WTC11 (cell line): ENCODE data around the gene RTN4RL1. TPM values are rescaled to one million over a fixed set of nuclear protein-coding genes. Genes with fewer than 3 reads are reported as not detected.

Experiments used
- ATAC-seq: fragments of 200-7000 bp; cut with Tn5 transposase; 2 replicates; pipeline ENCODE4 v1.10.0; 2021; ENCODE audit warnings: mild to moderate bottlenecking, moderate library complexity
- CTCF ChIA-PET: fragments of 300-600 bp; sonication (Branson Sonifier 250); formaldehyde crosslinking; loops from one replicate; lab custom pipeline; 2021; ENCODE audit warnings: antibody characterized with exemption; lab: Charles Lee
- POLR2A ChIA-PET: fragments of 350-600 bp; sonication (Branson Sonifier 250); formaldehyde crosslinking; loops from one replicate; lab custom pipeline; 2021; ENCODE audit warnings: antibody characterized with exemption; lab: Charles Lee
- DNase-seq: peaks from one replicate; pipeline ENCODE4 v3.0.0; 2021; ENCODE audit warnings: low spot score
- H3K27ac Mint-ChIP-seq: 2 replicates; pipeline ENCODE4 v1.8.0; 2021; ENCODE audit warnings: mixed read lengths
- H3K27me3 Mint-ChIP-seq: 2 replicates; pipeline ENCODE4 v1.8.0; 2021; ENCODE audit warnings: low read depth, mild to moderate bottlenecking, moderate library complexity, mixed read lengths
- H3K36me3 Mint-ChIP-seq: 2 replicates; pipeline ENCODE4 v1.8.0; 2021; ENCODE audit warnings: mixed read lengths
- H3K4me1 Mint-ChIP-seq: 2 replicates; pipeline ENCODE4 v1.8.0; 2022; ENCODE audit warnings: mixed read lengths
- H3K4me3 Mint-ChIP-seq: 2 replicates; pipeline ENCODE4 v1.8.0; 2021; ENCODE audit warnings: mild to moderate bottlenecking, moderate library complexity, mixed read lengths
- H3K9me3 Mint-ChIP-seq: 2 replicates; pipeline ENCODE4 v1.8.0; 2021; ENCODE audit warnings: mixed read lengths
- NR3C1 ChIP-seq: sonication (generic); formaldehyde crosslinking; conservative IDR thresholded peaks from 2 replicates; pipeline ENCODE4 v1.8.1; 2023; ENCODE audit warnings: low read depth, mild to moderate bottlenecking, missing genetic modification reagents
- PRRX2 ChIP-seq: fragments of 250-450 bp; sonication (Bioruptor Pico); IDR thresholded peaks from 2 replicates; pipeline ENCODE4 v1.8.0; 2021; ENCODE audit warnings: mild to moderate bottlenecking
- SMAD3 ChIP-seq: sonication (generic); formaldehyde crosslinking; IDR thresholded peaks from 2 replicates; pipeline ENCODE4 v1.8.0; 2022; ENCODE audit warnings: missing genetic modification reagents, mild to moderate bottlenecking, borderline replicate concordance
- ZNF138 ChIP-seq: sonication (generic); formaldehyde crosslinking; conservative IDR thresholded peaks from 2 replicates; pipeline ENCODE4 v1.8.1; 2022; ENCODE audit warnings: mild to moderate bottlenecking, moderate library complexity, missing genetic modification reagents
- ZNF219 ChIP-seq: sonication (generic); formaldehyde crosslinking; IDR thresholded peaks from 2 replicates; pipeline ENCODE4 v1.8.0; 2023; ENCODE audit warnings: missing genetic modification reagents, mild to moderate bottlenecking, borderline replicate concordance
- ZNF317 ChIP-seq: sonication (generic); formaldehyde crosslinking; IDR thresholded peaks from 2 replicates; pipeline ENCODE4 v1.8.1; 2023; ENCODE audit warnings: low read depth, mild to moderate bottlenecking, moderate library complexity, missing genetic modification reagents, borderline replicate concordance
- ZNF396 ChIP-seq: fragments of 250-450 bp; sonication (Bioruptor Pico); IDR thresholded peaks from 2 replicates; pipeline ENCODE4 v1.8.0; 2021; ENCODE audit warnings: mild to moderate bottlenecking, moderate library complexity, borderline replicate concordance
- ZNF416 ChIP-seq: fragments of 250-450 bp; sonication (Bioruptor Pico); IDR thresholded peaks from 2 replicates; pipeline ENCODE4 v1.9.0; 2021; ENCODE audit warnings: mild to moderate bottlenecking, inconsistent platforms
- microRNA-seq: library from miRNA; unstranded; fragments of <30 nt; microRNA quantifications from one replicate; pipeline ENCODE4 v1.2.0, GENCODE V29; 2022; ENCODE audit warnings: borderline number of aligned reads
- total RNA-seq: library from RNA; stranded (reverse); gene quantifications from 3 replicates; pipeline ENCODE4 v1.2.3, GENCODE V29; 2021
- TF ChIP-seq, protein P1 (sequence below): sonication (generic); formaldehyde crosslinking; IDR thresholded peaks from 2 replicates; pipeline ENCODE4 v1.8.1; 2023; ENCODE audit warnings: mild to moderate bottlenecking, missing genetic modification reagents, borderline replicate concordance
- TF ChIP-seq, protein P2 (sequence below): sonication (generic); formaldehyde crosslinking; IDR thresholded peaks from 2 replicates; pipeline ENCODE4 v1.8.1; 2022; ENCODE audit warnings: low read depth, missing genetic modification reagents, borderline replicate concordance
- TF ChIP-seq, protein P3 (sequence below): fragments of 250-450 bp; sonication (Bioruptor Pico); conservative IDR thresholded peaks from 2 replicates; pipeline ENCODE4 v1.9.0; 2021; ENCODE audit warnings: mild to moderate bottlenecking

The RTN4RL1 gene
- total RNA-seq, 1 experiment from 2014 or later = 0.72 TPM

DNA sequence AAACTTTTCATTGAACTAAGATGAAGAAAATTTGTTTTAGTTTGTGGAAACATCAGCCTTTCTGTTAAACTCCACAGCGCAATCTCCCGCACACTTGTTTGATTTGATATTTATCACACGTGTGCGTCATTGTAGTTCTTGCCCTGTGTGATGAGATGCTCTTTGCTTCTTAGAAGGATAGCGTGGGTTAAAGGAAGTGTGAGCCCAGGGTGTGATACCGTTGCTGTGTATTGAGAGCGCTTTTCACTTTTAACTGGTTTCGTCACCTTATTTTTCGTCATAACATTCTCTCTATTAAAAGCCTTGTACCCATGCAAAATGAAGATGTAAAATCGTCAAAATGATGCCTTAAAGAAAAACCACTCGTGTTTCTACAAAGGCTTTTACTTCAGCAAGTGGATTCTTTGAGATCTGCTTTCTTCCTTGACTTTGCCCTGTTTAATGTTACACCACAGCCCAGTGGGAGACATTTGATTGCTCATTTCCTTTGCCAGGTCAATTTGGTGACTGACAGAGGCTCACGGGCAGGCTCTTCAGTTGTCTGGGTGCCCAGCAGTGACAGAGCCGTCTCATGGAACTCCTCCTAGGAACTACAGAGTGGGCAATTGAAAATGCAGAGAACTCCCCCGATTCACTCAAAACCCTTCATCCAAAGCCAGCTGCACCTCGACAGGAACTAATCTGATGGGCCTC is 134.2 kb downstream of the RTN4RL1 start (continued):
- TF ChIP-seq, protein P1, sequence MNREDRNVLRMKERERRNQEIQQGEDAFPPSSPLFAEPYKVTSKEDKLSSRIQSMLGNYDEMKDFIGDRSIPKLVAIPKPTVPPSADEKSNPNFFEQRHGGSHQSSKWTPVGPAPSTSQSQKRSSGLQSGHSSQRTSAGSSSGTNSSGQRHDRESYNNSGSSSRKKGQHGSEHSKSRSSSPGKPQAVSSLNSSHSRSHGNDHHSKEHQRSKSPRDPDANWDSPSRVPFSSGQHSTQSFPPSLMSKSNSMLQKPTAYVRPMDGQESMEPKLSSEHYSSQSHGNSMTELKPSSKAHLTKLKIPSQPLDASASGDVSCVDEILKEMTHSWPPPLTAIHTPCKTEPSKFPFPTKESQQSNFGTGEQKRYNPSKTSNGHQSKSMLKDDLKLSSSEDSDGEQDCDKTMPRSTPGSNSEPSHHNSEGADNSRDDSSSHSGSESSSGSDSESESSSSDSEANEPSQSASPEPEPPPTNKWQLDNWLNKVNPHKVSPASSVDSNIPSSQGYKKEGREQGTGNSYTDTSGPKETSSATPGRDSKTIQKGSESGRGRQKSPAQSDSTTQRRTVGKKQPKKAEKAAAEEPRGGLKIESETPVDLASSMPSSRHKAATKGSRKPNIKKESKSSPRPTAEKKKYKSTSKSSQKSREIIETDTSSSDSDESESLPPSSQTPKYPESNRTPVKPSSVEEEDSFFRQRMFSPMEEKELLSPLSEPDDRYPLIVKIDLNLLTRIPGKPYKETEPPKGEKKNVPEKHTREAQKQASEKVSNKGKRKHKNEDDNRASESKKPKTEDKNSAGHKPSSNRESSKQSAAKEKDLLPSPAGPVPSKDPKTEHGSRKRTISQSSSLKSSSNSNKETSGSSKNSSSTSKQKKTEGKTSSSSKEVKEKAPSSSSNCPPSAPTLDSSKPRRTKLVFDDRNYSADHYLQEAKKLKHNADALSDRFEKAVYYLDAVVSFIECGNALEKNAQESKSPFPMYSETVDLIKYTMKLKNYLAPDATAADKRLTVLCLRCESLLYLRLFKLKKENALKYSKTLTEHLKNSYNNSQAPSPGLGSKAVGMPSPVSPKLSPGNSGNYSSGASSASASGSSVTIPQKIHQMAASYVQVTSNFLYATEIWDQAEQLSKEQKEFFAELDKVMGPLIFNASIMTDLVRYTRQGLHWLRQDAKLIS (CRISPR knock-in tag) = no peak
- TF ChIP-seq, protein P2, sequence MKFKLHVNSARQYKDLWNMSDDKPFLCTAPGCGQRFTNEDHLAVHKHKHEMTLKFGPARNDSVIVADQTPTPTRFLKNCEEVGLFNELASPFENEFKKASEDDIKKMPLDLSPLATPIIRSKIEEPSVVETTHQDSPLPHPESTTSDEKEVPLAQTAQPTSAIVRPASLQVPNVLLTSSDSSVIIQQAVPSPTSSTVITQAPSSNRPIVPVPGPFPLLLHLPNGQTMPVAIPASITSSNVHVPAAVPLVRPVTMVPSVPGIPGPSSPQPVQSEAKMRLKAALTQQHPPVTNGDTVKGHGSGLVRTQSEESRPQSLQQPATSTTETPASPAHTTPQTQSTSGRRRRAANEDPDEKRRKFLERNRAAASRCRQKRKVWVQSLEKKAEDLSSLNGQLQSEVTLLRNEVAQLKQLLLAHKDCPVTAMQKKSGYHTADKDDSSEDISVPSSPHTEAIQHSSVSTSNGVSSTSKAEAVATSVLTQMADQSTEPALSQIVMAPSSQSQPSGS (CRISPR knock-in tag) = no peak
- TF ChIP-seq ZNF219 (CRISPR knock-in tag) = no peak

DNA sequence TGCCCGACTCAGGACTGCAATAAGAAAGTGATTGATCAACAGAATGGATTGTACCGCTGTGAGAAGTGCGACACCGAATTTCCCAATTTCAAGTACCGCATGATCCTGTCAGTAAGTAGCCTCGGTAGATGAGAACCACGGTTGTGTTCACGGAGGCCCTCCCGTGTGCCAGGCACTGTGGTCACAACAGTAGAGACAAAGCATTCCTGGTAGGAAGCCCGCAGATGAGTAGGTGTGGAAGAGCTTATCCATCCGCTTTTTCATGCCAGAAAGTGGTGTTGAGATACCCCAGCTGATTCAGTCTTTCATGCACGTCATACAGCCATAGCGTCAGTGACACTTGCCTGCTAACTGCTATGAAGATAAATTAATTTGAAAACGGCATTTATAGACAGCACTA is 136.4 kb downstream of the RTN4RL1 start:
- CTCF ChIA-PET = no interaction called here
- Mint-ChIP-seq H3K4me1 (no peaks in the 10 kb centered on the region), H3K27me3 (no peaks in the 10 kb centered on the region), H3K9me3 (no peaks in the 10 kb centered on the region), H3K27ac (no peak overlapping the region), H3K4me3 (no peak overlapping the region), H3K36me3 (peaks cover 56% of the 10 kb centered on the region)
- POLR2A ChIA-PET = no interaction called here
- DNase-seq (no peak), ATAC-seq (no peak)
- TF ChIP-seq ZNF138 (no peak), ZNF317 (CRISPR knock-in tag) (no peak), SMAD3 (no peak), PRRX2 (CRISPR knock-in tag) (no peak), NR3C1 (CRISPR knock-in tag) (no peak), ZNF396 (CRISPR knock-in tag) (no peak), ZNF416 (CRISPR knock-in tag) (no peak)
- TF ChIP-seq, protein P3, sequence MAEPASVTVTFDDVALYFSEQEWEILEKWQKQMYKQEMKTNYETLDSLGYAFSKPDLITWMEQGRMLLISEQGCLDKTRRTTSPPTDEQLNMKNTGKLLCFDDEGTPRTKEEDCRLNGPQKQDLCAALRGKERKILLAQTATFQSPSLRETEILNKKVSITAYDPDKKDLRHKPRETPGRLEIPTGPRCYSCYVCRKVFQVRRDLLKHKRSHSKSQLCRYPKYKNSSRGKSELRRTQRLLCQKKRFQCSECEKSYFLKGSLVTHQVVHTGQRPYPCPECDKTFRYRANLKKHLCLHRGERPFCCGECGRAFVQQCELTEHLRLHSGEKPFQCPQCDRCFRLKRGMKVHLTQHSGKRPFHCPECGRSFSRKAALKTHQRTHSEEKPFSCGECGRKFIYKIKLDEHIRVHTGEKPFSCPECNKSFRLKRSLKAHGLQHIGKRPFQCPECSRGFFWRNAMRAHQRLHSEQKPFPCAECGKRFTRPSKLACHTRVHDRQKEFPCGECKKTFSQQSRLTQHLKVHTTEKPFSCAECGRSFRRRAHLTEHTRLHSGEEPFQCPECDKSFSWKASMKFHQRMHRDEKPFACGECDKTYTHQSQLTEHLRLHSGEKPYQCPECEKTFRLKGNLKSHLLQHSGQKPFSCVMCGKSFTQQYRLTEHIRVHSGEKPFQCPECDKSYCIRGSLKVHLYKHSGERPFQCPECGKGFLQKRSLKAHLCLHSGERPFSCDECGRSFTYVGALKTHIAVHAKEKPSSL (CRISPR knock-in tag) = no peak

Small RNAs within 50 kb of the gene (microRNA-seq; reads per million reads assigned to microRNA genes)
- gene MIR132 = 20.3 reads per million, percentile 39 among the genes with 10 or more reads in this experiment
- gene MIR212 = not detected

Other genes starting within 250 kb of the RTN4RL1 start
- gene SMYD4, start 195.4 kb downstream of the RTN4RL1 start, total RNA-seq = 24.1 to 28.8 TPM (median 28.2 TPM) in 3 replicates
- gene RPA1, start 195.3 kb downstream of the RTN4RL1 start, total RNA-seq = 158 to 177 TPM (median 163 TPM) in 3 replicates
- gene DPH1, start 4.8 kb upstream of the RTN4RL1 start, total RNA-seq = 29.5 to 43.2 TPM (median 33.0 TPM) in 3 replicates
- gene OVCA2, start 16.7 kb upstream of the RTN4RL1 start, total RNA-seq = 18.4 to 23.5 TPM (median 20.5 TPM) in 3 replicates
- gene HIC1, start 29.8 kb upstream of the RTN4RL1 start, total RNA-seq = 0.37 to 0.46 TPM (median 0.39 TPM) in 3 replicates